Right lobe of liver (tissue), 4 donors: ENCODE data around the gene SPIB.

Source experiments
- POLR2A ChIP-seq: fragments of 450-650 bp; IDR thresholded peaks from one replicate; pipeline ENCODE4 v1.6.1; 2017; ENCODE audit warnings: antibody characterized with exemption, mild to moderate bottlenecking
- TF ChIP-seq, protein P1 (sequence below), 4 donors: fragments of 200-600 bp in 3 of 4; fragments of 450-650 bp in 1 of 4; IDR thresholded peaks; one replicate each; pipeline versions ENCODE4 v1.5.1 to v1.8.0; 2016 to 2022; ENCODE audit warnings: antibody characterized with exemption in 4 of 4, mild to moderate bottlenecking in 2 of 4
- donor health status: DM: no; HTN: no; CAD: no.
- donor health status: DM: no; HTN: no; CAD: no.
- donor health status: DM: no; HTN: yes; CAD: no.

DNA sequence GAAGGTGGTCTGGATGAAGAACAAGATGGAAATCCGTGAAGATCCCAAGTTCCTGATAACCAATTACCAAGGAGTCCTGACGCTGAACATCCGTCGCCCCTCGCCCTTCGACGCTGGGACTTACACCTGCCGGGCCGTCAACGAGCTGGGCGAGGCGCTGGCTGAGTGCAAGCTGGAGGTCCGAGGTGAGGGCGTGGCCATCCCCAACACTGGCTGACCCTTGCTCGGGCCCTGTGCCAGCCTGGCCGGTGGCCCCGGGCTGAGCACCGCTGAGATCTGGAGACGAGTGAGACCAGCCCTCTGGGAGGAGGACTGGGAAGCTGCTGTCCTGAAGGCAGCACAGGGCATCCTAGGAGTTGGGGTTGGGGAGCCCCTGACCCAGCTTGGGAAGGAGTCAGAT, 45.6 kb downstream of the SPIB start:
- TF ChIP-seq, protein P1, sequence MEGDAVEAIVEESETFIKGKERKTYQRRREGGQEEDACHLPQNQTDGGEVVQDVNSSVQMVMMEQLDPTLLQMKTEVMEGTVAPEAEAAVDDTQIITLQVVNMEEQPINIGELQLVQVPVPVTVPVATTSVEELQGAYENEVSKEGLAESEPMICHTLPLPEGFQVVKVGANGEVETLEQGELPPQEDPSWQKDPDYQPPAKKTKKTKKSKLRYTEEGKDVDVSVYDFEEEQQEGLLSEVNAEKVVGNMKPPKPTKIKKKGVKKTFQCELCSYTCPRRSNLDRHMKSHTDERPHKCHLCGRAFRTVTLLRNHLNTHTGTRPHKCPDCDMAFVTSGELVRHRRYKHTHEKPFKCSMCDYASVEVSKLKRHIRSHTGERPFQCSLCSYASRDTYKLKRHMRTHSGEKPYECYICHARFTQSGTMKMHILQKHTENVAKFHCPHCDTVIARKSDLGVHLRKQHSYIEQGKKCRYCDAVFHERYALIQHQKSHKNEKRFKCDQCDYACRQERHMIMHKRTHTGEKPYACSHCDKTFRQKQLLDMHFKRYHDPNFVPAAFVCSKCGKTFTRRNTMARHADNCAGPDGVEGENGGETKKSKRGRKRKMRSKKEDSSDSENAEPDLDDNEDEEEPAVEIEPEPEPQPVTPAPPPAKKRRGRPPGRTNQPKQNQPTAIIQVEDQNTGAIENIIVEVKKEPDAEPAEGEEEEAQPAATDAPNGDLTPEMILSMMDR (IDR thresholded peaks at IDR 0.05) = no peak
- TF ChIP-seq POLR2A = no peak
